ENCODE measurements around the gene ARSG.

GRCh38 chr17:68368387-68368786, 77.1 kb downstream of the ARSG start:
- TF ChIP-seq CTCF (IDR thresholded peaks at IDR 0.05) (no peak), POLR2A (IDR thresholded peaks at IDR 0.05) (no peak)
